Activated CD8-positive, alpha-beta T cell treated with anti-CD3 and anti-CD28 coated beads, Interleukin-2, amount 10 ng/mL, durations not matched to agents 7 days and 5 days (primary cell): ENCODE data around the gene CRISP2. TPM values are rescaled to one million over a fixed set of nuclear protein-coding genes. Genes with fewer than 3 reads are reported as not detected.

Experiments
- ATAC-seq: fragments of 150-1000 bp; cut with Tn5 transposase; one replicate; pipeline ENCODE4 v1.10.0; 2021; ENCODE audit warnings: moderate library complexity
- CTCF ChIA-PET: fragments of 350-600 bp; sonication (Branson Sonifier 250); formaldehyde crosslinking; loops from one replicate; lab custom pipeline; 2021; ENCODE audit warnings: antibody characterized with exemption; lab: Charles Lee
- POLR2A ChIA-PET: fragments of 350-600 bp; sonication (Branson Sonifier 250); formaldehyde crosslinking; loops from one replicate; lab custom pipeline; 2021; ENCODE audit warnings: antibody characterized with exemption; lab: Charles Lee
- DNase-seq: peaks from one replicate; pipeline ENCODE4 v3.0.0-alpha.2; 2020
- H3K27ac Mint-ChIP-seq: one replicate; pipeline ENCODE4 v1.8.0; 2021; ENCODE audit warnings: mild to moderate bottlenecking, mixed read lengths
- H3K27me3 Mint-ChIP-seq: one replicate; pipeline ENCODE4 v1.8.0; 2021; ENCODE audit warnings: low read depth, mixed read lengths
- H3K36me3 Mint-ChIP-seq: one replicate; pipeline ENCODE4 v1.8.0; 2021; ENCODE audit warnings: low read depth, mixed read lengths
- H3K4me1 Mint-ChIP-seq: one replicate; pipeline ENCODE4 v1.8.0; 2021; ENCODE audit warnings: low read depth, mixed read lengths
- H3K4me3 Mint-ChIP-seq: one replicate; pipeline ENCODE4 v1.8.0; 2021; ENCODE audit warnings: mild to moderate bottlenecking, mixed read lengths
- H3K9me3 Mint-ChIP-seq: one replicate; pipeline ENCODE4 v1.8.0; 2022; ENCODE audit warnings: mixed read lengths; ENCODE audit not compliant: insufficient read depth
- total RNA-seq, 2 experiments: library from RNA; stranded (reverse); gene quantifications; one replicate each; pipeline ENCODE4 v1.2.3, GENCODE V29; 2021

CRISP2 gene
- total RNA-seq, 2 experiments from 2014 or later, result not detected

DNA sequence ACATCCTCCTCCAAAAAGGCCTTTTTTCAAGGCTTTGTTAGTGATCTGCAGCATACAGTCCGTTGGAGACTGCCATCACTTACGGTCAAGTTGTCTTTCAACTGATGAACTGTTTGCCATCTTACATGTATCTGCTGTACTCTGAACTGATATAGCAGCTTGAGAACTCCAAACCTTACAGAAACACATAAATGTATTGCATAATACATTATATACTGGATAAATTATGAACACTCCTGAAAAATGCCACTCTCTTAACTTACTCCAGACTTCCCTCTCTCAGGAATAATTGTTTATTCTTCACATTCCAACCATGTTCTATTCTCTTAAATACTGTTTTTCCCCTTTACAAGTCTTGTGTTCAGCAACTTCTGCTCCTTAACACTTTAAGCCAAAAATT lies 62.1 kb downstream of the CRISP2 start:
- no peak overlapping the region for H3K27ac Mint-ChIP-seq
- no peaks in the 10 kb centered on the region for H3K9me3 Mint-ChIP-seq
- no peaks in the 10 kb centered on the region for H3K36me3 Mint-ChIP-seq
- H3K4me1 Mint-ChIP-seq, result no peaks in the 10 kb centered on the region
- ChIA-PET CTCF (no interaction called here), POLR2A (interaction anchor here (0.6 kb wide), 1 partner anchor 1863 kb away, joined by 3 read pairs; no protein-coding TSS in a partner anchor)
- DNase-seq, result no peak
- no peaks in the 10 kb centered on the region for H3K27me3 Mint-ChIP-seq
- ATAC-seq, result no peak
- H3K4me3 Mint-ChIP-seq, result no peak overlapping the region

DNA sequence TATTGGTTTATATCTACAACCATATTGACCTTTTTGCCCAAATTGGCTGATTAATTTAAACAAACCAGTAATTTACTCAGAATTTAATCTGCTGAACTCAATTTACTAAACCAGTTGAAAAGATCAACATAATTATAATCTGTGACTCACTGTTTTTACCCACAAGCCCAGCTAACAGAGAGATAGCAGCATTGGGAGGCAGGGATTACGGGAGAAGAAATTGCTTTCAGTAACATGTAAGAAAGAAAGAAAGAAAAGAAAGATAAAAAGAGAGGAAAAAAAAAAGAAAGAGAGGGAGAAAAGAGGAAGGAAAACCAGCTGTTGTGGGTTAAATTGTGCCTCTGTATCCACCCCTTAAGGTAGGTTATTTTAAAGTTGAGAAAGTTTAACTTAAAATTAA lies 63.4 kb downstream of the CRISP2 start:
- Mint-ChIP-seq H3K9me3 (no peaks in the 10 kb centered on the region), H3K36me3 (no peaks in the 10 kb centered on the region), H3K27me3 (no peaks in the 10 kb centered on the region), H3K27ac (no peak overlapping the region), H3K4me1 (no peaks in the 10 kb centered on the region), H3K4me3 (no peak overlapping the region)
- ATAC-seq, result no peak
- POLR2A ChIA-PET, result no interaction called here
- CTCF ChIA-PET, result no interaction called here
- DNase-seq, result no peak

- Mint-ChIP-seq H3K4me1 (no peaks in the 10 kb centered on the region), H3K9me3 (no peaks in the 10 kb centered on the region), H3K4me3 (no peak overlapping the region), H3K27ac (no peak overlapping the region), H3K36me3 (no peaks in the 10 kb centered on the region), H3K27me3 (no peaks in the 10 kb centered on the region)
- ATAC-seq (no peak), DNase-seq (no peak)
- POLR2A ChIA-PET, result no interaction called here
- CTCF ChIA-PET, result no interaction called here
Observed at GRCh38 chr6:49648036-49648435, 65.3 kb downstream of the CRISP2 start.

DNA sequence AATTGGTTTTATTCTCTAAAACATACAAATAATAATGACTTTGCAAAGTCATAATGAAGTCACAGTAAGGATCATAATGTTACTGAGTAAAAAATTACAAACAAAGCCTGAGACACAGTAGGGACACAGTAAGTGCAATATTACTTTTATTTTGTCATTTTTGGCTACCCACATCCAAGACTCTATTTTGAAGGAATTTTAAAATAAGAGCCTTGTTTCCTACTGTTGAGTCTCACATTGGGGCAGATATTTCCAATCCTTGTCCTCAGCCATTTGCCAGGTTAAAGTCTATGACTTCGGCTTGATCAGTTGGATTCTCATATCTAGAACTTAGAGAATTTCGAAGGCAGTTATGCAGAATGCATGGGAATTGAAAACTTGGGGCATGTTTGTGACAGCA lies 65.9 kb downstream of the CRISP2 start:
- DNase-seq (no peak), ATAC-seq (no peak)
- Mint-ChIP-seq H3K27ac (no peak overlapping the region), H3K4me1 (no peaks in the 10 kb centered on the region), H3K4me3 (no peak overlapping the region), H3K9me3 (no peaks in the 10 kb centered on the region), H3K27me3 (no peaks in the 10 kb centered on the region), H3K36me3 (no peaks in the 10 kb centered on the region)
- ChIA-PET CTCF (no interaction called here), POLR2A (no interaction called here)

DNA sequence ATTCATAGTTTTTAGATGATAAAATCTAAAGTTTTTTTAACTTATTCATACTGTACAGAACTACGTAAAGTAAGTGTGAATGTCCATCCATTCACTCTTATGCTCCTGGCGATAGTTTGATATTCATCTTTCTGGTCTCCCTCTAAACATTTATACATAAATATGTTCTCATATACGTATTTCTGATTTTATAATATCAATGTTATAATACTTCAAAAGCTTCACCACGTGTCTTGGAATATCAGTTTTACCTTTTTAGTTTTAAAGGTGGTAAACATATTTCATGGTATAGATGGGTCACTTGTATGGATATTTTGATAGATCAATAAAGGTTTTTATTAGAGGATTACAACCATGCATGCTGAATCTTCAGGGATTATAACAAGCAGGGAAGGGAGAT lies 66.4 kb downstream of the CRISP2 start:
- DNase-seq, result no peak
- ChIA-PET POLR2A (no interaction called here), CTCF (no interaction called here)
- Mint-ChIP-seq H3K4me1 (no peaks in the 10 kb centered on the region), H3K9me3 (no peaks in the 10 kb centered on the region), H3K36me3 (no peaks in the 10 kb centered on the region), H3K27me3 (no peaks in the 10 kb centered on the region), H3K4me3 (no peak overlapping the region), H3K27ac (no peak overlapping the region)
- ATAC-seq, result no peak

- ATAC-seq (no peak), DNase-seq (no peak)
- no peaks in the 10 kb centered on the region for H3K36me3 Mint-ChIP-seq
- no peak overlapping the region for H3K4me3 Mint-ChIP-seq
- CTCF ChIA-PET, result no interaction called here
- H3K27me3 Mint-ChIP-seq, result no peaks in the 10 kb centered on the region
- no peak overlapping the region for H3K27ac Mint-ChIP-seq
- POLR2A ChIA-PET, result no interaction called here
- H3K4me1 Mint-ChIP-seq, result no peaks in the 10 kb centered on the region
- H3K9me3 Mint-ChIP-seq, result no peaks in the 10 kb centered on the region
Observed at GRCh38 chr6:49646130-49646824, 67.1 kb downstream of the CRISP2 start.

DNA sequence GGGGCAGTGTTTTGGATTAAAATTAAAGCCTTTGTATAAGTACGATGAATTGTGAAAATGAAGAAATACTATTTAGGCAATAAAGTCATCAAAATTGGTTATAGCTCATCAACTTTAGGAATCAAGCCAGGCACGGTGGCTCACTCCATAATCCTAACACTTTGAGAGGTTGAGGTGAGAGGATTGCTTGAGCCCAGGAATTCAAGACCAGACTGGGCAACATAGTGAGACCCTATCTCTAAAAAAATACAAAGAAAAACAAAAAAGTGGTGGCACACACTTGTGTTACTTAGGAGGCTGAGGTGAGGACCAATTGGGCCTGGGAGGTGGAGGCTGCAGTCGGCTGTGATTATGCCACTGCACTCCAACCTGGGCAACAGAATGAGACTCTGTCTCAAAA lies 68.2 kb downstream of the CRISP2 start:
- no peaks in the 10 kb centered on the region for H3K27me3 Mint-ChIP-seq
- POLR2A ChIA-PET, result no interaction called here
- no peaks in the 10 kb centered on the region for H3K36me3 Mint-ChIP-seq
- DNase-seq, result no peak
- H3K9me3 Mint-ChIP-seq, result no peaks in the 10 kb centered on the region
- CTCF ChIA-PET, result no interaction called here
- H3K4me1 Mint-ChIP-seq, result no peaks in the 10 kb centered on the region
- no peak overlapping the region for H3K27ac Mint-ChIP-seq
- no peak overlapping the region for H3K4me3 Mint-ChIP-seq
- no peak for ATAC-seq

Other genes starting within 250 kb of the CRISP2 start
- gene GLYATL3, start 213.6 kb downstream of the CRISP2 start, total RNA-seq, result not detected
- under 1 TPM in 1 of 2 experiments, not detected in 1; 0.26 TPM for gene C6orf141, start 162.9 kb downstream of the CRISP2 start, total RNA-seq
- gene RHAG, start 76.7 kb downstream of the CRISP2 start, total RNA-seq, result not detected
- not detected for gene CRISP3, start 30.8 kb upstream of the CRISP2 start, total RNA-seq
- not detected for gene PGK2, start 73.7 kb upstream of the CRISP2 start, total RNA-seq
- not detected for gene CRISP1, start 153.0 kb upstream of the CRISP2 start, total RNA-seq